SK-N-MC (cell line): ENCODE measurements around the gene AFF3.

Experiments used
- EZH2 ChIP-seq: fragments of 200-600 bp; sonication (generic); IDR thresholded peaks from one replicate; pipeline ENCODE4 v1.6.1; 2017; ENCODE audit warnings: antibody characterized with exemption
- FOXP2 ChIP-seq: optimal IDR thresholded peaks from 2 replicates; pipeline ENCODE3; 2011; ENCODE audit warnings: mild to moderate bottlenecking, moderate library complexity; ENCODE audit not compliant: insufficient read depth; ENCODE audit errors: extremely low read length, control extremely low read depth
- POLR2AphosphoS5 ChIP-seq: IDR thresholded peaks from 2 replicates; pipeline ENCODE4 v1.6.1; 2012; ENCODE audit warnings: mild to moderate bottlenecking, low read depth, low read length, borderline replicate concordance

DNA sequence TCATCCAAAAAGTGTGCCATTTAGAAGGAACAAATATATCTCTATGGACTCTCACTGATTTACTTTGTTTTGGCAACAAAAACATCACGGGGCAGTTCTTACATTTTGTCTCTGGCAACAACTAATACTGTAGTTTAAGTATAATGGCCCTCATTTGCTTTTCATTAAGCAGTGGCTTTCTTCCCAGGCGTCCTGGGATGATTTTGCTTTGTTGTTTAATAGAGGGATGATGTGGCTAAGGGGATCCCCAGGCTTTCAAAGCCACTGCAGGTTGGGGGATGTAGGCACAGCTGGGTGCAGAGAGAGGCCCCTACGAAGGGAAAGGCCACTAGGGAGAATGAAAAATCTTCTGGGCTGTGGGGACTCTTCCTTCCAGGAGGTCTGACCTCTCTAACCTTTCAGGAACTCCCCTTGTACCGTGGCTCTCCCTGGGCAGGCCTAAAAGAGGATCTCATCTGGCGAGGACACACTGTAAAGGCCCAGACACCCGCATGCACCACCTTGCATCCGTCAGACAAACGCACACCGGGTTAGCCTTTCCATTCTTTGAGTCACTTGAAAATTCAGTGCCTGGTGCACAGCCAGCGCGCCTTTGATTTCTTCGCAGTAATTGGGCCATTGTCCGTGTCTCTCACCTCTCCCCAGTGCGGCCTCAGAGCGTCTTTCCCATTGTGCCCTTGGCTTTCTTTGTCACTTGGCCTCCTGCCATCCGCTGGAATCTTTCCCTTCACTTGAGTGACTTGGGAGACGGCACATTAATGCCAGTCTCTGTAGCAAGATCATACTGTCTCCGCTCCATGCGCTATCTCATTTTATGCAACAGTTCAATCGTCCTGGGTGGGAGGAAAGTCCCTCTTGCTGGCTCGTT, 40.3 kb upstream of the AFF3 start:
- TF ChIP-seq POLR2AphosphoS5, result no peak
- no peak for TF ChIP-seq EZH2
- no peak for TF ChIP-seq FOXP2
